NCI-H446 treated with DMSO at 0.1 percent for 48 hours (cell line): Measurements from ENCODE around the gene ZGRF1.
"Not testable (repeated sequence)": the region's sequence is repeated elsewhere in the genome, so short reads cannot be mapped to it uniquely, and the experiment has no call there.

Source experiments
- DNase-seq: peaks from one replicate; lab custom pipeline; 2025; lab: John Stamatoyannopoulos, UW

ZGRF1 gene

DNA sequence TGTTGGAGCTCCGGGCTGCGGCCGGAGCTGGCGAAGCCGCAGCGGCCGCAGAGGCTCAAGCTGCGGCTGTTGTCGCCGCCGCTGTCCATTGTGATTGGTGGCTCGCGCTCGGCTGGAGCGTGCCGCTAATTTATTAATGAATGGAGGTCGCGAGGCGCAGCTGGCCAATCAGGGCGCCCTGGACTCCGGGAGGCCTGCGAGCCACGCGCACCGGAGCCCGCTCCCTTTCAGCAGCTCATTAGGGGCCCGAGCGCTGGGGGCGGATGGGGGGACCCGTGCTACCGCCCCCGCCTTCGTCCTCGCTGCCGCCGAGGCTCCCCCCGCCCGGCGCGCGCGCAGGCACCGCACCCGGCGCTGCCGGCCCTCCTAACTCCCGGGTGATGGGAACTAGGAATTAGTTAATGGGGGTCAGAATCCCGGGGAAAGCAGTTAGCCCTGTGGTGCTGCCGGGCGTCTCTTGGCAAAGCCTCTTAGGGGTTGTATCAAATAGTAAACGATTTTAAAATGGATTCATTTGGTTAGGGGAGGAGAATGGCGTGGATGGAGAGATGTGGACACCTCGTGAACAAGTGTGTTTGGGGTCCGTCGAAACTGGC is 120.1 kb downstream of the ZGRF1 start:
- DNase-seq: no peak

- no peak for DNase-seq
Measured at GRCh38 chr4:112516066-112516470, 120.6 kb downstream of the ZGRF1 start, which contains the start of gene NEUROG2. Gene NEUROG2 (minus strand): TSS chr4:112516180. CDS start chr4:112515475, 705 bp downstream.

- no peak for DNase-seq
Measured at GRCh38 chr4:112515198-112516065, 121.3 kb downstream of the ZGRF1 start.

DNA sequence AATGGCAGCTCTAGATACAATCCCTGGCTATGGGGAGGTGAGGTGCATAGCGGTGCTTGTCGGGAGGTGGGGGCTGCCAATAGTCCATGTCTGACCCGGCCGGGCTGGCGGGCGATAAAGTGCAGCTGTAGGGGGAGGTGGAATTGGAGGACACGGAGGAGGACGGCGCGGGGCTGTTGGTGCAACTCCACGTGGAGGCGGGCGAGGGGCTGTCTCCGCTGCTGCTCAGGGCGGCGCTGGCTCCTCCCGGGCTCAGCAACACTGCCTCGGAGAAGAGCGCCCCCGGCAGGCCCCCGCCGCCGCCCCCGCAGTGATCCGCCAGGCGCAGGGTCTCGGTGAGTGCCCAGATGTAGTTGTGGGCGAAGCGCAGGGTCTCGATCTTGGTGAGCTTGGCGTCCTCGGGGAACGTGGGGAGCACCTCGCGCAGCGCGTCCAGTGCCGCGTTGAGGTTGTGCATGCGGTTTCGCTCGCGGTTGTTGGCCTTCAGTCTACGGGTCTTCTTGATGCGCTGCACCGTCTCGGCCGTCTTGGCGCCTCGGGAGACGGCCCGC is 122.0 kb downstream of the ZGRF1 start:
- no peak for DNase-seq

- DNase-seq: no peak
Measured at GRCh38 chr4:112513971-112514646, 122.6 kb downstream of the ZGRF1 start.

GRCh38 chr4:112511803-112512118 is 124.9 kb downstream of the ZGRF1 start:
- no peak for DNase-seq

- no peak for DNase-seq
Measured at GRCh38 chr4:112511093-112511802, 125.5 kb downstream of the ZGRF1 start.

DNA sequence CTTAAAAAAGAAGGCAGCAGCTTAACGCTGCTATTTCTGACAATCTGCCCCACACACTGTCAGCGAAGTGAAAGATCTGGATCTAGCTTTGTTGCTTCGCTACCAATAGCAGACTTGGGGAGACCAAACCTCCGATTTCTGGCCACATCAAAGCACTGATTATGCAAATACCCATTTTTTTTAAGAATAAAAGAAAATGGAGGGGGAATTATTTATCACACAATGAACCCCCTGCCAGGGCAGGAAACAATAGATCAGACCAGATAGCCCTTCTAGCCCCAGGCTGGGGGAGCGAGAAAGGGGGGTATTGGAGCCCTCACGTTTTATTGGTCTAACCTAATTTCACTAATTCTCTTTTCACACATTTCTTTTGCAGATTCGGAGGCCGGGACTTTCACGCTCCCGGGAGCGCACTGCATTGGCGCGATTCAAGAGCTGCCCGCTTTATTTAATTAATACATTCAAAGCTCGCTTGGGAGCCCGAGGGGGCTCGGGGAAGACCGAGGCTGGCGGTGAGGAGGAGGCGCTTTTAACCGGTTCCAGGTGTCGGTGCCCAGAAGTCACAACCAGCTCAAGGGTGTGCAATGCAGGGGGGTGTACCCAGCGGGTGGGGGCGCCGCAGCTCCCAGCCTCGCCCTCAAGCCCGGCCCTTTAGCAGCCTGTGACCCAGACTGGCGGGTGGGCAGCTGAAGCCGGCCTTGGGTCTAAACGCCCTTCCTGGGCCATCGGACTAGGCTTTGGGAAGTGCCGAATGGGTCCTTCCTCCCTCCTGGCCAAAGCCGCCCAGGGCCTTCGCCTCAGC is 126.2 kb downstream of the ZGRF1 start:
- DNase-seq: no peak

DNA sequence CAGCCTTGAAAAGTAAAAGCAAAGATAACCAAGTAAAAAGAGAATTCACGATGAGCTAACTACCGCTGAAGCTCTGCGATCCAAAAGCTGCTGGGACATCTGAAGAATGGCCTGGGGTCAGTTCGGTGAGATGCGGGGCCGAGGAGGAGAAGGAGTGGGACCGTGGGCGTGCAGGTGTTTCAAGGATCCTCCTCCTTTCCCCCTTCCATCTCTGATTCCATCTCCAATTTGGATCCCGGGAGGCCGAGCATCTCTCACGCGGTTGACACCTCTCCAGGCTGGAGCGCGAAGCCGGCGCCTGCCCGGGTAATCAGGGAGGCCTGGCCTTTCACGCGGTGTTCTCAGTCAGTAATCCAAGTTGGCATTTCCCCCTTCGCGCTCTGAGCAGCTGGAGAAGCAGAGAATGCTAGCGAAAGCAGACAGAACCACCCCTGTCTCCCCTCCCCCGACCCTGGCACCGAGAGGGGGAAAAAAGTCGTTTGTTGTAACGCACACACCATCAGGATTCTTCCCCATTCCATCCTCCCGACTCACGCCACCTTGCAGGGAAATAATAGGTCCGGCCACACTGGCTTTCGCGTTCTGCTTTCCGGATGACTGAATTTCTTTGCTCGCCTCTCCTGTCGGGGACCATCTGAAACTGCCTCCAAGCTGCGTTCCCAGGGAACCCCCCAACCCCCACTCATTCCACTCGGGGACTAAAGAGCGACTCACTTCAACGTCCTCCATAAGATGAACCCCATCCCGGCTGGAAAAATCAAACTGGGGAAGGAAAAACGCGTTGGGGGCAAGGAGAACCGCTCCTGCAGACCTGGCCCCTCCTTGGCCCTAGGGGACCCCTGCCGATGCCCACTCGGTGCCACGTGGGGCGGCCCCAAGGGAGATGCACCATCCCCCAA is 127.2 kb downstream of the ZGRF1 start:
- no peak for DNase-seq

- no peak for DNase-seq
Measured at GRCh38 chr4:112508356-112508755, 128.4 kb downstream of the ZGRF1 start.

- DNase-seq: no peak
Measured at GRCh38 chr4:112504807-112505206, 131.9 kb downstream of the ZGRF1 start.

DNA sequence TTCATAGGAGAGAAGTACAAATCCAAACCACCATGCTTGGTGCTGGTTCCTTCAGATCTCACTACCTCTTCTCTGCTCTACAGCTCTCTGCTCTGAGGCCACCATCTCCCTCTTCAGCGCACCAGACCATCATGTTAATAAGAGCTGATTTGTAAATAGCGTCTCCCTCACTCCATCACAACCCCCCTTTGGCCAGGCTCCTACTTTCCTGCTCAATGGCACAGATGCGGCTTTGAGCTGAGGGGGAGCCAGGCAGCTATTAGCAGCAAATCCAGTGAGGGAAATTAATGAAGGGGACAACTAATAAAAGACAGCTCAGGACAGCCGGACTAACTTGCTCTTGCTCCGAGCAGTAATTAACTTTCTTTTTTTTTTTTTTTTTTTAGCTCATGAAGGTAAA is 133.8 kb downstream of the ZGRF1 start:
- no peak for DNase-seq

DNA sequence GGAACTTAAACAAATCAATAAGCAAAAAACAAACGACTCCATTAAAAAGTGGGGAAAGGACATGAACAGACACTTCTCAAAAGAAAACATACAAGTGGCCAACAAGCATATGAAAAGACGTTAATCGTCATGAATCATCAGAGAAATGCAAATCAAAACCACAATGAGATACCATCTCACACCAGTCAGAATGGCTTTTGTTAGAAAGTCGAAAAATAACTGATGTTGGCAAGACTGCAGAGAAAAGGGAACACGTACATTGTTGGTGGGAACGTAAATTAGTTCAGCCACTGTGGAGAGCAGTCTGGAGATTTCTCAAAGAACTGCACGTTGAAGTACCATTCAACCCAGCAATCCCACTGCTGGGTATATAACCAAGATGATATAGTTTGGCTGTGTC is 144.4 kb downstream of the ZGRF1 start:
- DNase-seq: no peak

- not testable (repeated sequence) for DNase-seq
Measured at GRCh38 chr4:112490808-112491207, 145.9 kb downstream of the ZGRF1 start.
